AG04450 (cell line): ENCODE measurements around the gene PNPLA3. TPM values are rescaled to one million over a fixed set of nuclear protein-coding genes. Genes with fewer than 3 reads are reported as not detected.
"Not testable (repeated sequence)": the region's sequence is repeated elsewhere in the genome, so short reads cannot be mapped to it uniquely, and the experiment has no call there.

Source experiments
- CTCF ChIA-PET: fragments of 300-600, 350-600 bp; formaldehyde crosslinking; extraction: SDS; loops from one replicate; lab custom pipeline; 2022; ENCODE audit warnings: antibody characterized with exemption, inconsistent platforms; lab: Charles Lee
- POLR2A ChIA-PET: fragments of 350-600 bp; formaldehyde crosslinking; extraction: SDS; loops from one replicate; lab custom pipeline; 2021; ENCODE audit warnings: antibody characterized with exemption, inconsistent platforms; lab: Yijun Ruan, JAX
- DNase-seq: peaks from one replicate; pipeline ENCODE4 v3.0.0-alpha.2; 2011; ENCODE audit warnings: low read depth, low spot score
- H3K27ac ChIP-seq: one replicate; pipeline ENCODE4 v1.5.1; 2012; ENCODE audit warnings: low read depth, low read length, control low read depth
- H3K27me3 ChIP-seq: one replicate; pipeline ENCODE4 v1.6.0; 2012; ENCODE audit warnings: low read length; ENCODE audit not compliant: control insufficient read depth, insufficient read depth
- H3K4me3 ChIP-seq: 2 replicates; pipeline ENCODE4 v1.5.1; 2011; ENCODE audit warnings: mild to moderate bottlenecking, low read depth, low read length, control low read depth
- H3K9me3 ChIP-seq: 2 replicates; pipeline ENCODE4 v1.5.1; 2012; ENCODE audit warnings: low read length; ENCODE audit not compliant: control insufficient read depth, insufficient read depth
- CTCF ChIP-seq: IDR thresholded peaks from 2 replicates; pipeline ENCODE4 v1.5.1; 2011; ENCODE audit warnings: low read depth, low read length, control low read depth, inconsistent platforms
- polyA plus RNA-seq: library from polyadenylated mRNA; depleted of rRNA; stranded (reverse); fragments of >200 nt; gene quantifications from 2 replicates; pipeline ENCODE4 v1.2.3, GENCODE V29; 2011

Gene PNPLA3
- polyA plus RNA-seq, 1 experiment, result 3.9 TPM

DNA sequence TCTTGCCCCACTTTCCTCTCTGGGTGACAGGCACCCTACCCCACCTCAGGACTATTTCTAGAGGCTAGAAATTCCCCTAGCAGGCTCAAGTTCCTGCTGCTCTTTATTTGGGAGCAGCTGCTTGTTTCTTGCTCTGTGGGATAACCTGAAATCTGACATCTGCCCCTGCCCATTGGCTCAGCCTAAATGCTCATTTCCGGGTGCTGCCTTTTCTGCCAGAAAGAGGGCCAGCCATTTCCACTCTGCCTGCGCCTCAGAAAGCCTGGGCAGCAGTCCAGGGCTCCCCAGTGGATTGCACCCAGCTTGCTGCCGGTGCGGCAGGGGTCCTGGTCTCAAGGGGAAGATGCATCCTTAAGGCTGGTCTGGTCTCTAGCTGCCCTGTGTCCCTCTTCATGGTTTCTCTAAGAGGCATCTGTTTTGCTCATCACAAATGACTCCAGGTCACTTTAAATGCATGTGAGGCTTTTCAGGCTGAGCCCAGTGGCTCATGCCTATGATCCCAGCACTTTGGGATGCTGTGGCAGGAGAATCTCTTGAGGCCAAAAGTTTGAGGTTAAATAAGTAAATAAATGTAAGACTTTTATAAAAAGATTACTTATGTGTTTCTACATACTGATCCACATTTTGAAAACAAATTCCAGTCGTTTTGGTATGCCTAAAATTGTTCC is 21.5 kb upstream of the PNPLA3 start:
- POLR2A ChIA-PET, result no interaction called here
- Histone ChIP-seq H3K27me3 (no peaks in the 10 kb centered on the region), H3K27ac (peak overlapping the region; percentile 85), H3K9me3 (no peaks in the 10 kb centered on the region; the same call in 1 of the 2 replicates), H3K4me3 (no peak overlapping the region)
- CTCF ChIA-PET, result interaction anchor here (1.3 kb wide), 1 partner anchor 19 kb away, joined by 3 read pairs; no protein-coding TSS in a partner anchor
- DNase-seq, result peak; percentile 67
- TF ChIP-seq CTCF, result no peak

DNA sequence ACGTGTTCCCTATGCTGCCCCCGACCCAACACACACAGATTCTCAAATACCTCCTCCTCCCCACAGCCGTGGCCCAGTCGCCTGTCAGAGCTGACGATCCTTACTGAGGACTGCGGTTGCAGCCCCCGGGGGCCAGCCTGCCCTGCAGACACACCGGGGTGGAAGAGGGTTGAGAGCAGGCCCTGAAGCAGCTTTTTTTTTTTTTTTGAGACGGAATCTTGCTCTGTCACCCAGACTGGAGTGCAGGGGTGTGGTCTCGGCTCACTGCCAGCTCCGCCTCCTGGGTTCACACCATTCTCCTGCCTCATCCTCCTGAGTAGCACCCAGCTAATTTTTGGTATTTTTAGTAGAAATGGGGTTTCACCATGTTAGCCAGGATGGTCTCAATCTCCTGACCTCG is 20.6 kb upstream of the PNPLA3 start:
- not testable (repeated sequence) for H3K27me3 ChIP-seq, DNase-seq, H3K9me3 ChIP-seq, H3K4me3 ChIP-seq
- ChIA-PET POLR2A (interaction anchor here (0.6 kb wide), 1 partner anchor 15 kb away, joined by 7 read pairs; no protein-coding TSS in a partner anchor), CTCF (interaction anchor here (1.7 kb wide), 1 partner anchor 18 kb away, joined by 4 read pairs; no protein-coding TSS in a partner anchor)
- peak overlapping the region; percentile 85 for H3K27ac ChIP-seq

GRCh38 chr22:43904412-43904811 is 19.2 kb upstream of the PNPLA3 start:
- POLR2A ChIA-PET, result not testable (repeated sequence)

GRCh38 chr22:43905681-43906080 is 17.9 kb upstream of the PNPLA3 start:
- H3K27me3 ChIP-seq, result peaks cover 11% of the 10 kb centered on the region
- no peak overlapping the region for H3K4me3 ChIP-seq
- CTCF ChIA-PET, result interaction anchor here (0.6 to 1.4 kb wide), 2 partner anchors 41 to 157 kb away, joined by 4 to 5 read pairs; no protein-coding TSS in a partner anchor
- H3K27ac ChIP-seq, result no peak overlapping the region
- DNase-seq, result no peak
- H3K9me3 ChIP-seq, result no peaks in the 10 kb centered on the region; the same call in 1 of the 2 replicates
- POLR2A ChIA-PET, result interaction anchor here (0.6 kb wide), 1 partner anchor 47 kb away, joined by 3 read pairs; no protein-coding TSS in a partner anchor
- no peak for TF ChIP-seq CTCF

More at GRCh38 chr22:43904412-43904811, 19.2 kb upstream of the PNPLA3 start:
- H3K27me3 ChIP-seq, H3K4me3 ChIP-seq, H3K9me3 ChIP-seq, DNase-seq, H3K27ac ChIP-seq: not testable (repeated sequence)
- CTCF ChIA-PET, result interaction anchor here (0.6 to 1.7 kb wide), 2 partner anchors 20 to 819 kb away, joined by 4 to 5 read pairs; no protein-coding TSS in a partner anchor
- peak; percentile 38 for TF ChIP-seq CTCF

DNA sequence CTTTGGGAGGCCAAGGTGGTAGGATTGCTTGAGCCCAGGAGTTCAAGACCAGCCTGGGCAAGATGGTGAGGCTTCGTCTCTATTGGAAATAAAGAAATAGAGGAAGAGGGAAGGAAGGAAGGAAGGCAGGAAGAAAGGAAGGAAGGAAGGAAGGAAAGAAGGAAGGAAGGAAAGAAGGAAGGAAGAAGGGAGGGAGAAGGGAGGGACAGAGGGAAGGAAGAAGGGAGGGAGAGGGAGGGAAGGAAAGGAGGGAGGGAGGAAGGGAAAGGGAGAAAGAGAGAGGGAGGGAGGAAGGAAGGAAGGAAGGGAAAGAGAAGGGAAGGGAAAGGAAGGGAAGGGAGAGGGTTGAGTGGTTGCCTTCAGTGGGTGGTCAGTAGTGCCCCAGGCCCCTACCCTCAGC is 13.9 kb upstream of the PNPLA3 start:
- POLR2A ChIA-PET, result no interaction called here
- Histone ChIP-seq H3K27ac (no peak overlapping the region), H3K9me3 (no peaks in the 10 kb centered on the region; the same call in 1 of the 2 replicates), H3K27me3 (peaks cover 17% of the 10 kb centered on the region), H3K4me3 (no peak overlapping the region)
- CTCF ChIA-PET, result no interaction called here
- TF ChIP-seq CTCF, result no peak
- DNase-seq, result no peak
